Right cardiac atrium (tissue), 5 donors: Measurements from ENCODE around the gene EXTL1. TPM values are rescaled to one million over a fixed set of nuclear protein-coding genes. Genes with fewer than 3 reads are reported as not detected.
"Not testable (repeated sequence)": the region's sequence is repeated elsewhere in the genome, so short reads cannot be mapped to it uniquely, and the experiment has no call there.

Source experiments
- ATAC-seq, 2 donors: fragments of 200-7000 bp; cut with Tn5 transposase; one replicate each; pipeline versions ENCODE4 v1.8.0 to v1.9.1; 2020; ENCODE audit warnings: moderate library complexity in 2 of 2, mild to moderate bottlenecking in 1 of 2
- DNase-seq, 3 donors: peaks; one replicate each; pipeline ENCODE4 v3.0.0-alpha.2; 2020
- H3K27ac ChIP-seq: one replicate; pipeline ENCODE4 v1.5.1; 2013; ENCODE audit warnings: mild to moderate bottlenecking, low read length, control low read depth, moderate library complexity
- H3K27me3 ChIP-seq: one replicate; pipeline ENCODE4 v1.6.1; 2013; ENCODE audit not compliant: control insufficient read depth, insufficient read depth
- H3K4me1 ChIP-seq: one replicate; pipeline ENCODE4 v1.6.1; 2013; ENCODE audit warnings: low read length; ENCODE audit not compliant: control insufficient read depth, insufficient read depth
- H3K4me3 ChIP-seq: one replicate; pipeline ENCODE4 v1.5.1; 2013; ENCODE audit warnings: low read length, control low read depth
- H3K9me3 ChIP-seq: one replicate; pipeline ENCODE4 v1.6.1; 2013; ENCODE audit warnings: low read length; ENCODE audit not compliant: control insufficient read depth
- WGBS: extraction: QIAGEN DNeasy Blood & Tissue Kit; methylation state at CpG from one replicate; pipeline ENCODE4 v1.1.7; 2013; 5-methylcytosine and 5-hydroxymethylcytosine counted together
- intact Hi-C, 4 donors: fragments of 100-400 bp; cut with DNase I; formaldehyde crosslinking; loops; one replicate each; pipeline versions ENCODE4 v1.11.0 to v1.14.0; 2022 to 2023
- long read RNA-seq, 4 donors: library from polyadenylated mRNA; unstranded; transcript quantifications; one replicate each; pipeline ENCODE4 v2.0.0, GENCODE V29; 2020 to 2021
- polyA plus RNA-seq: library from polyadenylated mRNA; stranded (reverse); fragments of 200-250 nt; gene quantifications from one replicate; pipeline ENCODE4 v1.2.3, GENCODE V29; 2013
- total RNA-seq, 4 donors: library from RNA; stranded (reverse); fragmentation: NEBNext Ultra II Directional; extraction: Animal tissue kit (Norgen Biotek cat#: 25700); gene quantifications; one replicate each; pipeline ENCODE4 v1.2.1, GENCODE V29; 2021
- donor health status: healthy with polysubstance abuse.
- donor health status: DM: no; HTN: yes; CAD: no.
- donor health status: DM: no; HTN: no; CAD: no.
- donor health status: DM: no; HTN: yes; CAD: no; lungs with severe emphysema.
- donor health status: DM: yes; HTN: yes; CAD: no.

The EXTL1 gene, protein sequence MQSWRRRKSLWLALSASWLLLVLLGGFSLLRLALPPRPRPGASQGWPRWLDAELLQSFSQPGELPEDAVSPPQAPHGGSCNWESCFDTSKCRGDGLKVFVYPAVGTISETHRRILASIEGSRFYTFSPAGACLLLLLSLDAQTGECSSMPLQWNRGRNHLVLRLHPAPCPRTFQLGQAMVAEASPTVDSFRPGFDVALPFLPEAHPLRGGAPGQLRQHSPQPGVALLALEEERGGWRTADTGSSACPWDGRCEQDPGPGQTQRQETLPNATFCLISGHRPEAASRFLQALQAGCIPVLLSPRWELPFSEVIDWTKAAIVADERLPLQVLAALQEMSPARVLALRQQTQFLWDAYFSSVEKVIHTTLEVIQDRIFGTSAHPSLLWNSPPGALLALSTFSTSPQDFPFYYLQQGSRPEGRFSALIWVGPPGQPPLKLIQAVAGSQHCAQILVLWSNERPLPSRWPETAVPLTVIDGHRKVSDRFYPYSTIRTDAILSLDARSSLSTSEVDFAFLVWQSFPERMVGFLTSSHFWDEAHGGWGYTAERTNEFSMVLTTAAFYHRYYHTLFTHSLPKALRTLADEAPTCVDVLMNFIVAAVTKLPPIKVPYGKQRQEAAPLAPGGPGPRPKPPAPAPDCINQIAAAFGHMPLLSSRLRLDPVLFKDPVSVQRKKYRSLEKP
- 1 to 10 TPM in 3 of 4 donors, under 1 TPM in 1; 0.78 to 4.3 (median 2.7) TPM for total RNA-seq
- polyA plus RNA-seq, result 2.2 TPM
- long read RNA-seq, donor 1, full-length matches to known transcripts, result 1 of 5 reads
- long read RNA-seq, donor 1, partial matches to known transcripts, result 2 of 5 reads
- long read RNA-seq, donor 1, other reads (novel, unspliced or antisense), result 2 of 5 reads
- long read RNA-seq, donor 2, partial matches to known transcripts, result 1 of 3 reads
- long read RNA-seq, donor 2, other reads (novel, unspliced or antisense), result 2 of 3 reads
- long read RNA-seq, donor 3, full-length matches to known transcripts, result 1 of 6 reads
- long read RNA-seq, donor 3, partial matches to known transcripts, result 5 of 6 reads
- long read RNA-seq, donor 3, other reads (novel, unspliced or antisense), result 0 of 6 reads
- long read RNA-seq, donor 4, partial matches to known transcripts, result 0 of 1 reads
- long read RNA-seq, donor 4, other reads (novel, unspliced or antisense), result 1 of 1 reads

DNA sequence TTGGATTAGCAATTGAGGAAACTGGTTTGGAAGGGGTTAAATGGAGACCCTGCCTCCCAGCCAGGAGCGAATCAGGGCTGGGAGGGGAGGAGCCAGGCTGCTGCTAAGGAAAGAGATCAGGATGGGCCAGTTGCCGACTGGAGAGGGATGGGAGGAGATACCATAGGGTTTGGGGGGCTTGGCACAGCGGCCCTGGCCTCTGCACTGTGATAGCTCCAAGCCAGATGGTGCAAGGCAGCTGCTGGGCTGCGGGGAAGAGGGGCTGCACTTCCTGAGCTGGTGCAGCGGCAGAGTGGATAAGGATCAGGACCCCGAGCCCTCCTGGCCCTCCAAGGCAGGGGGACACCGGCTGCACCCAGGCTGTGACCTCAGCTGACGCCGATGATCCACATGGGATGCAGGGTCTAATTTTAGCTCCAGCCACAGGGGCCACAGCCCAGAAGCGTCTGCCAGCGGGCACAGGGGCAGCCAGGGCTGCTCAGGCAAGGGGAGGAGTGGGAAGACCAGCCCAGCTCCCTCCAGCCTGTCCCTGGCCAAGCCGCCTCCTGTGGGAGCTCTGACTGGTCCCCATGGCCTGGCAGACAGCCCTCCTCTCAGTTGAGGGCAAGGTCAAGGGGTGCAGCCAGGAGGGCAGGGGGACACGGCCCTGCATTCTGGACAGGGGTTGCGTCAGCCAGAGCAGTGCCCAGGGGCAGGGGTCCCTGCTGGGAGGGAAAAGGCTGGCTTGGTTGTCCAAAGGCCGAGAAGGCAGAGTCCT, at the start of gene EXTL1:
Gene EXTL1, plus strand, starts transcription at position 129 of the 757 bp plus-strand sequence. CDS start 872 bp downstream, outside the sequence.
- DNase-seq, result peak; percentile 58 to 90 (median 82)
- intact Hi-C loops, result no loop called here

GRCh38 chr1:25971811-25972180, 49.8 kb upstream of the EXTL1 start:
- ATAC-seq (no peak), DNase-seq (no peak)
- no peaks in the 10 kb centered on the region for H3K27me3 ChIP-seq
- H3K9me3 ChIP-seq, result no peaks in the 10 kb centered on the region
- no peak overlapping the region for H3K4me3 ChIP-seq
- no peak overlapping the region for H3K27ac ChIP-seq
- WGBS, result 61% methylated on average over 1 of the region's 1 CpG
- intact Hi-C loops, result no loop called here
- H3K4me1 ChIP-seq, result no peaks in the 10 kb centered on the region

More for the DNA sequence above, at the start of gene EXTL1:
- Histone ChIP-seq H3K4me3 (no peak within 1 kb of the TSS), H3K4me1 (peaks cover 15% of the 10 kb centered on the region), H3K9me3 (no peaks in the 10 kb centered on the region), H3K27me3 (no peaks in the 10 kb centered on the region), H3K27ac (peak within 1 kb of the TSS; percentile 33)
- ATAC-seq, result peak; percentile 79 to 86
- 16% methylated on average over 15 of the region's 15 CpGs for WGBS

GRCh38 chr1:25973610-25974321, 47.8 kb upstream of the EXTL1 start:
- intact Hi-C loops, result no loop called here

GRCh38 chr1:25977801-25978200, 43.8 kb upstream of the EXTL1 start:
- Histone ChIP-seq H3K27ac (no peak overlapping the region), H3K9me3 (no peaks in the 10 kb centered on the region), H3K27me3 (no peaks in the 10 kb centered on the region), H3K4me1 (no peaks in the 10 kb centered on the region), H3K4me3 (no peak overlapping the region)
- no peak for DNase-seq
- ATAC-seq, result no peak
- WGBS, result 89% methylated on average over 5 of the region's 5 CpGs
- intact Hi-C loops, result no loop called here

More at GRCh38 chr1:25973610-25974321, 47.8 kb upstream of the EXTL1 start:
- no peak for DNase-seq
- Histone ChIP-seq H3K9me3 (no peaks in the 10 kb centered on the region), H3K4me1 (no peaks in the 10 kb centered on the region), H3K4me3 (no peak overlapping the region), H3K27ac (no peak overlapping the region), H3K27me3 (no peaks in the 10 kb centered on the region)
- ATAC-seq, result no peak
- 81% methylated on average over 6 of the region's 6 CpGs for WGBS

GRCh38 chr1:25978403-25978802, 43.2 kb upstream of the EXTL1 start:
- Histone ChIP-seq H3K4me1 (no peaks in the 10 kb centered on the region), H3K27me3 (no peaks in the 10 kb centered on the region), H3K9me3 (no peaks in the 10 kb centered on the region), H3K27ac (no peak overlapping the region), H3K4me3 (no peak overlapping the region)
- ATAC-seq (no peak), DNase-seq (no peak)
- intact Hi-C loops, result no loop called here
- 71% methylated on average over 2 of the region's 2 CpGs for WGBS

DNA sequence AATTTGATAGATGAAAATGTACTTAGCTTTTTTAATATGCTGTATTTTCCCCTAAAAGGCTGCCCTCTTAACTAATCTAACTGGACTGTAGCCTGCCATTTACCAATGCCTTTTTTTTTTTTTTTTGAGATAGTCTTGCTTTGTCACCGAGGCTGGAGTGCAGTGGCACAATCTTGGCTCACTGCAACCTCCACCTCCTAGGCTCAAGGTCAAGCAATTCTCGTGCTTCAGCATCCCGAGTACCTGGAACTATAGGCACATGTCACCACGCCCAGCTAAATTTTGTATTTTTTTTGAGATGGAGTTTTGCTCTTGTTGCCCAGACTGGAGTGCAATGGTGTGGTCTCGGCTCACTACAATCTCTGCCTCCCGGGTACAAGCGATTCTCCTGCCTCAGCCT, 42.4 kb upstream of the EXTL1 start:
- Histone ChIP-seq H3K4me3 (no peak overlapping the region), H3K9me3 (no peaks in the 10 kb centered on the region), H3K4me1 (no peaks in the 10 kb centered on the region), H3K27ac (no peak overlapping the region), H3K27me3 (no peaks in the 10 kb centered on the region)
- ATAC-seq, result no peak
- intact Hi-C loops, result no loop called here
- WGBS, result 82% methylated on average over 7 of the region's 7 CpGs
- no peak for DNase-seq

DNA sequence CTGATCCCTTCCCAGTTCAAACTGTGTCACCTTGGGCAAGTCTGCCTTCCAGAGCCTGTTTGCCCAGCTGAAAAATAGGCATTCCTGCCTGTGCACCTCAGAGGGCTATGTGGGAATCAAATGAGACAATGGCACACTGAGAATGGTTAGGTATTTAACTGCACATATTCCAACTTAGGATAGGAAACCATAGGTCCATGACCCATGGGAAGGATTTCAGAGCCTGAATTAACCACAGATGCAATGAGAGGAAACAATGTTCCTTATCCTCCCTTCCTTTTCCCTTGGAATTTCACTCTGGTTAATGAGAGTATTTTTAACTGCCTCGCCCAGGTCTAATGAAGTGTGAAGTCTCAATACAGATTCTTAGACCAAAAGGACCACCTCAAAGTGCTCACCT, 36.4 kb upstream of the EXTL1 start:
- Histone ChIP-seq H3K4me1 (peaks cover 4% of the 10 kb centered on the region), H3K27ac (no peak overlapping the region), H3K4me3 (no peak overlapping the region), H3K27me3 (no peaks in the 10 kb centered on the region), H3K9me3 (no peaks in the 10 kb centered on the region)
- 78% methylated on average over 1 of the region's 1 CpG for WGBS
- intact Hi-C loops, result no loop called here
- no peak for DNase-seq
- no peak for ATAC-seq

DNA sequence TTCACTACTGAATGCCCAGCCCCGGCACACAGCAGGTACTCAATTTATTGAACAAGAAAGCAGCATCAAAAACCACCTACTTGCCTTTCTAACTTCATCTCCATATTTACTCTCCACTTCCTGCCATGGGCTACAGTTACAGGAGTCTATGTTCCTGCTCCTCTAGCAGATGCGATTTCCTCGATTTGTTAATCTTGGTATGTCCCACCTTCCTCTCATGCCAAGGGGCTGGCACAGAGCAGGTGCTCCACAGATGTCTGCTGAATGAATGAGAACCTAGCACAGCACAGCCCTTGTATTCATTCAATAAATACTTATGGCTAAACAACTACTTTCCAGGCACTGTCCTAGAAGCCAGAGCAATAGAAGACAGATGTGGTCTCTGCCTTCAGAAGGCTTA, 35.9 kb upstream of the EXTL1 start:
- Histone ChIP-seq H3K27me3 (no peaks in the 10 kb centered on the region), H3K4me3 (no peak overlapping the region), H3K4me1 (peaks cover 8% of the 10 kb centered on the region), H3K9me3 (no peaks in the 10 kb centered on the region), H3K27ac (no peak overlapping the region)
- DNase-seq (no peak), ATAC-seq (no peak)
- 90% methylated on average over 3 of the region's 3 CpGs for WGBS
- intact Hi-C loops, result no loop called here

GRCh38 chr1:25986773-25987172, 34.8 kb upstream of the EXTL1 start:
- H3K4me3 ChIP-seq, DNase-seq, ATAC-seq, H3K4me1 ChIP-seq, H3K27me3 ChIP-seq, intact Hi-C loops, H3K27ac ChIP-seq, H3K9me3 ChIP-seq: not testable (repeated sequence)
- 98% methylated on average over 10 of the region's 10 CpGs for WGBS

GRCh38 chr1:25987951-25988350, 33.6 kb upstream of the EXTL1 start:
- intact Hi-C loops, result no loop called here
- ATAC-seq, result no peak
- H3K27me3 ChIP-seq, result no peaks in the 10 kb centered on the region
- no peaks in the 10 kb centered on the region for H3K9me3 ChIP-seq
- peaks cover 8% of the 10 kb centered on the region for H3K4me1 ChIP-seq
- no peak for DNase-seq
- H3K27ac ChIP-seq, result no peak overlapping the region
- 91% methylated on average over 2 of the region's 2 CpGs for WGBS
- no peak overlapping the region for H3K4me3 ChIP-seq
